ENCODE results near the gene LCN12.

LCN12 gene

DNA sequence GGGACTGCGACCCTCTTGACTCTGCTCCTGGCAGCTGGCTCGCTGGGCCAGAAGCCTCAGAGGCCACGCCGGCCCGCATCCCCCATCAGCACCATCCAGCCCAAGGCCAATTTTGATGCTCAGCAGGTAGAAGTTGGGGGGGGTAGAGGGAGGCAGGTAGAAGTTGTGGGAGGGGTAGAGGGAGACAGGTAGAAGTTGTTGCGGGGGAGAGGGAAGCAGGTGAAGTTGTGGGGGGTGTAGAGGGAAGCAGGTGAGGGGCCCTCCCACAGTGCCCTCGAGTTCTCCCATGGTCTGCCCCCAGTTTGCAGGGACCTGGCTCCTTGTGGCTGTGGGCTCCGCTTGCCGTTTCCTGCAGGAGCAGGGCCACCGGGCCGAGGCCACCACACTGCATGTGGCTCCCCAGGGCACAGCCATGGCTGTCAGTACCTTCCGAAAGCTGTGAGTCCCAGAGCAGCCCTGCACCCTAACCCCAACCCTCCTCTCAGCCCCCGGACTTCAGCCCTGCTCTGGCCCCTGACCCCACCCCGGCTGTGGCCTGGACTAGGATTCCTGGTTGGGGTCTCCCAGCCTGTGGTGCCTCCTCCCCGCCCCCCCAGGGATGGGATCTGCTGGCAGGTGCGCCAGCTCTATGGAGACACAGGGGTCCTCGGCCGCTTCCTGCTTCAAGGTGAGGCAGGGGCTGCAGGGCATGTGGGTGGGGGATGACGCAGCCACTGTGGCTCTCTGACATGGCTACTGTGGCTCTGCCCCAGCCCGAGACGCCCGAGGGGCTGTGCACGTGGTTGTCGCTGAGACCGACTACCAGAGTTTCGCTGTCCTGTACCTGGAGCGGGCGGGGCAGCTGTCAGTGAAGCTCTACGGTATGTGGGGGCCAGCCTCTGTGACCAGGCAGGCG is 6.5 kb upstream of the LCN12 start:
- no peak for DNase-seq

DNA sequence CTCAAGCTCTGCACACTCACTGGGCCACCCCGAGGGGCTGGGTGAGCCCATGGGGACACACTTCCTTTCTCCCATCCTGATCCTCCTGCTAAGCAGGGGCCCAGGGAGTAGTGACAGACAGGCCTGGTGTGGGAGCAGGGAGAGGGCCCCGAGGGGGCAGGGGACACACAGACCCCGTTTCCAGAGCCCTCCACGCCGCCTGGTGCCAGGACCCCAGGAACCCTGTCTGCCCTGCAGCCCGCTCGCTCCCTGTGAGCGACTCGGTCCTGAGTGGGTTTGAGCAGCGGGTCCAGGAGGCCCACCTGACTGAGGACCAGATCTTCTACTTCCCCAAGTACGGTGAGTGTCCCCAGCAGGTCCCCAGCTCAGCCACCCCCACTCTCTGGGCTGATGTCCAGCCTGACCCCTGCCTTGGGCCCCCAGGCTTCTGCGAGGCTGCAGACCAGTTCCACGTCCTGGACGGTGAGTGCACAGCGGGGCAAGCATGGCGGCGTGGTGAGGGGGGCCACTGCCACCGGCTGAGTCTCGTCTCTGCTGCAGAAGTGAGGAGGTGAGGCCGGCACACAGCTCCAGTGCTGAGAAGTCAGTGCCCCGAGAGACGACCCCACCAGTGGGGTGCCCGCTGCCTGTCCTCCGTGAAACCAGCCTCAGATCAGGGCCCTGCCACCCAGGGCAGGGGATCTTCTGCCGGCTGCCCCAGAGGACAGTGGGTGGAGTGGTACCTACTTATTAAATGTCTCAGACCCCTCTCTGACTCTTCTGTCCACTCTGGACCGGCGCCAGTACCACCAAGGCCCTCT is 5.6 kb upstream of the LCN12 start:
- no peak for DNase-seq

DNA sequence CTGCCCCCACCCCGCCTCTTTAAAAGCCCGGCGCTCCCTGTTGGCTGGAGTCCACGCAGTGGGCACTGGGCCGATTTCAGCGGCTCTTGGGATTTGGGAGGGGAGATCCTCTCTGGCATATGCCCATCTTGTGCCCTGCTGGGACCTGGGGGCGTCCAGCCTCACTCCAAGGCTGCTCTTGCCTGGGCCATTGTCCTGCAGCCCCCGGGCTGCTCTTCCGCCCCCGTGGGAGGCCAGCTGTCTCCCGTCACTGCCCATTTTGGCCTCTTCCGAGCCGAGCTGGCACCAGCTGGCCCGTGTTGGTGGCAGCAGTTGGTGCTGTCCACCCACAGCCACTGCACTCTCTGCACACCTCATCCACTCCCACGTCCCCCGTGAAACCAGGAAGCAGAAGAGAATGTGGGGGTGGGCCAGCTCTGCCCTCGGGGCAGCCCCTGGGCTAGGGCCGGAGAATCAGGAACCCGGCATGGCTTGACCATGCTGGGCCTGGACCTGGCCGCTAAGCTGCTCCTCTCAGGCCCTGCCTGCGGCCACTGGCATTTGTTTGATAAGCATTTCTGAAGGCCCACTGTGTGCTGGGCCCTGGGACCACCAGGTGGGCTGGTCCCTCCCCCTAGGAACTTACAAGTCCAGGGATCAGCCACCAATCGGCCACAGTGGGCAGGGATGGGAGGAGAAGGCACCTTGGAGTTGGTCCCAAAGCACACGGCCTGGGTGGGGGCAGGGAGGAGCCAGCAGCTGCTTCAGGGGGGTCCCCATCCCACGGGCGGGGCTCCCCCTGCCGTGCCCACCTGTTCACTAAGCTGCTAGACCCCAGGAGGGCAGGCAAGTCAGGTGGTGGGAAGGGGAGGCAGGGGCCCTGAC is 4.8 kb upstream of the LCN12 start:
- DNase-seq, result no peak

DNA sequence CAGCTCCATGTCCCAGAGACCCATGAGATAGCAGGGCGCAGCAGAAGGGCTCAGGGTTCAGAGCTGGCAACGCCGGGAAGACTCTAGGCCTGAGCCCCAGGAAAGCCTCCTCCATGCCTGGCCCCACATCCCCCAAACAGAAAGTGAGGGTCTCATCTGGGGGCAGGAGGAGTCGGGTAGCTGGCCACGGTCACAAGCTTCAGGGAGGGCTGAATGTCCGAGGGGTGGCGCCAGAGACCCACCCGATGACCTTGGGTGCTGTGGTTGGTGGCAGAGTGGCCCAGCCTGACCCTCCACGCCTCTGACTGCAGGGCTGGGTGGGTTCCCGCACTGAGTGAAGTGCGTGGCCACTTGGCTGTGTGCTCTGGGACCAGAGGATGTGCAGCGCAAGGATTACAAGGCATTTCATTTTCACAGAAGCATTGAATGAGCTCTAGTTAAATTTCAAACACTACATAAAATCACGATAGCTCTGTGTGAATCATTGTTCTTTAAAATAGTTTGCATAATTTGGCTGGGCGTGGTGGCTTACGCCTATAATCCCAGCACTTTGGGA is 4.0 kb upstream of the LCN12 start:
- no peak for DNase-seq

DNA sequence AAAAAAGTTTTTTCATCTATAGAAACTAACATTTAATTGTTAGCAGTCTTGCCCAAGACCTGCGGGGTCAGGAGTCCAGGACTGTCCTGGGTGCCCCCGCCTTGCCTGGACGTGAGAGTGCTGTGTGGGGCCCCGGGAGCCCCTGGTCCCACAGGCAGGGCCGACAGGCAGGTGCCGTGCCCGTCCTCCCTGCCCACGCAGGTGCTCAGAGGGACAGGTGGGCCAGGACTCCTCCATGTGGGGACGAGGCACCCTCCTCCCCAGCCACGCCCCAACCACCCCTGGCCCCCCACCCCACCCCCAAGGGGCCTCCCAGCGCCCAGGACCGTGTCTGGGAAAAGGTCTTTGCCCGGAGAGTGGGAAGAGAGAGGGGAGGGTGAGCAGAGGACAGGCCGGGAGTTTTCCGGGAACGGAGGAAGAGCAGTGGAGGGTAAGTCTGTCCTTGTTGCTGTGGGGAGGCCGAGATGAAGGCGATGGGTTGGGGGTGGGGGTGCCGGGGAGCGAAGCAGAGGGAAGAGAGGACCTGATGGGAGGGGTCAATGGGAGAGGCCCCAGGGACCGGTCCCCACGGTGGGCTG is 2.7 kb upstream of the LCN12 start:
- no peak for DNase-seq

DNA sequence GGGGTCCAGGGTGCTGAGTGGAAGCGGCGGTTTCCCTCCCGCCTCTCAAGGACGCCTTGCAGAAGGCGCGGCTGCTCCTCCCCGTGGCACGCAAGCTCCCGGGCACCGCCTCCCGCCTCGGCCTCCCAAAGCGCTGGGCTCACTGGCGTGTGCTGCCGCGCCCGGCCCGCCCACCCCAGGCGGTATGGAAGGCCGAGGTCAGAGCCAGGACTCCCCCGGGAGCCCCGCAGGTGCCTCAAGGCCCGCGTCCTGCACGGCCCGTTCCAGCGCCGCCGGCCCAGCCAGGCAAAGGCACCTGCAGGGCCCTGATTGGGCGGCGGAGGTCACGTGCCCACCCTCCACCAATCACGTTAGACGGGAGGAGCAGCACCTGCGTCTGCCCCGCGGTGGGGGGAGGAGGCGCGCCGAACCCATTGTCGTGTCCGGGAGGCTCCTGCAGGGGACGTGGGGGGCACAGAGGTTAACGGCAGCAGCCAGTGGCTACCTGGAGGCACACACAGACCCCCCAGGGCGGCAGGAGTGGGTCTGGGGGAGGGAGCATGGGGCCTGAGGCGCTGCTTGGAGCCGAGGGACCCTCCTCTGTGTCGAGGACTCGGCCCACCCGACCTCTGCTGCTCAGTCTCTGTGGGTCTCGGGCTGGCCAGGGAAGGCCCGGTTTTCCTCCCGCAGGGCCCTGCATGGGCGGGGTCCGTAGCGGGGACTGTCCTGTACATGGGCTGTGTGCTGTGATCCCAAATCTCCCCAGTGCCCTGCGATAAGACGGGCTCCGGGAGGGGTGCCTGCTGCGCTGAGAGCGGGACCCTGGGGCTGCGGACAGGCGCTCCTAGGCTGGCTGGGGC is 2.0 kb upstream of the LCN12 start:
- peak; percentile 95 for DNase-seq

DNA sequence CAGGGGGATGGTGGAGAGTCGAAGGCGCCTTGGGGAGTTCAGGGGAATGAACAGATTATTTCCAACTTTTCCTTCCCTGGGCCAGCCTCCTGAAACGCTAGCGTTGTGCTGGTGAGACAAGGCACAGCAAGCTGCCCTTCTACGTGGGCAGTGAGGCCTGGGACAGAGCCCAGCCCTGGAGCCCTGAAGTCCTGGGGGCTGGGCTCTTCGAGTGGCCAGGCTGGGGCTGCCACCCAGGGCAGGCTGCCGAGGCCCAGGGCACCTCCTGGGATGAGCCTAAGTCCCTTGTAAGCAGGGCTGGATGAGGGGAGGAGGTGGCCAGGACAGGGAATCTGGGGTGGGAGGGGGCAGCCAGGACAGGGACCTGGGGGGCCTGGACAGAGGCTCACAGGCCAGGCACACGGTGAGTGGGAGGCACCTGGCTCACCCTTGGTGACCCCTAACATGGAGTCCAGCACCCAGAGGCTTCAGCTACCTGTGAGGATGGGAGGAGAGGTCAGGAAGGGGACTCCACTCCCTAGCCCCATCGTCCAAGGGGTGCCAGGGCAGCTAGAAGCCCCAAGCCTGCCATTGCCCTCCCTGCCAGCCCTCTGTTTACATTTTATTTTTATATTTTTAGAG is 1.3 kb upstream of the LCN12 start:
- DNase-seq, result no peak

DNA sequence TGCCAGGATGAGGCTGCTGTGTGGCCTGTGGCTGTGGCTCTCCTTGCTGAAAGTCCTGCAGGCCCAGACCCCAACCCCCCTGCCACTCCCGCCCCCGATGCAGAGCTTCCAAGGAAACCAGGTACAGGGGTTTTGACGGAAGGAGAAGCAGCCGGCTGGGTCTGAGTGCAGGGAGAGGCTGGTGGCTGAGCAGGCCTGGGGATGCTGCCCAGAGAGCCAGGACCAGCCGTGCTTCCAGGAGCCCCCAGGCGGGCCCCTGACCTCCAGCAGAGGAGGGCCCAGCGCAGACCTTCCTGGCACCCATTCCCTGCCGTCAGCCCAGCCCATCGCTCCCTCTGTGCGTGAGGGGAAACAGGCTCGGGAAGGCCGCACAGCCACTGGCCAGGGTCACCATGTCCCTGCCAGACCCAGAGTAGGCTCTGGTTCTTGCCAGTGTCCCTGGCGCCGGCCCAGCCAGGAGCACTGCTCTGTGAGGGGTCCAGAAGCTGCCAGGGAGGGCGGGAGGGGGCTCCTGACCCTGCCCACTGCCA is 313 bp downstream of the LCN12 start:
- no peak for DNase-seq

DNA sequence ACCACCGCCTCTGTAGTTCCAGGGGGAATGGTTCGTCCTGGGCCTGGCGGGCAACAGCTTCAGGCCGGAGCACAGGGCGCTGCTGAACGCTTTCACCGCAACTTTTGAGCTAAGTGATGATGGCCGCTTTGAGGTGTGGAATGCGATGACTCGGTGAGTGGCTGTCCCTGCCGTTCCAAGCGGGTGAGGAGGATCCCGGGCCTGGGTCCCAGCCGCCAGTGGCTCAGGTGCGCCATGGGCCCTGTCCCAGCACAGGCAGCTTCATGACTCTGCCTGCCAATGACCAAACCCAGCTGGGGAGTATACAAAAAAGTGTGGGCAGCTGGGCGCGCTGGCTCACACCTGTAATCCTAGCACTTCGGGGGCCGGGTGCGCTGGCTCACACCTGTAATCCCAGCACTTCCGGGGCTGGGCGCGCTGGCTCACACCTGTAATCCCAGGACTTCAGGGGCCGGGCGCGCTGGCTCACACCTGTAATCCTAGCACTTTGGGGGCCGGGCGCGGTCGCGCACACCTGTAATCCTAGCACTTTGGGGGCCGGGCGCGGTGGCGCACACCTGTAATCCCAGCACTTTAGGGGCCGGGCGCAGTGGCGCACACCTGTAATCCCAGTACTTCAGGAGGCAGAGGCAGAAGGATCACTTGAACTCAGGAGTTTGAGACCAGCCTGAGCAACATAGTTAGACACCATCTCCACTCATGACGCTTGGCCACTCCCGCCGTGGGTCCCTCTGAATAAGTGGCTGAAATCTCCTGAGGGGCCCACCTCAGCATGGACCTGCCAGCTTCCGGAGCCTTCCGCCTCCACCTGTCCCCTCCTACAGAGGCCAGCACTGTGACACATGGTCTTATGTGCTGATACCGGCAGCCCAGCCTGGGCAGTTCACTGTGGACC is 1.1 kb downstream of the LCN12 start:
- DNase-seq, result no peak

DNA sequence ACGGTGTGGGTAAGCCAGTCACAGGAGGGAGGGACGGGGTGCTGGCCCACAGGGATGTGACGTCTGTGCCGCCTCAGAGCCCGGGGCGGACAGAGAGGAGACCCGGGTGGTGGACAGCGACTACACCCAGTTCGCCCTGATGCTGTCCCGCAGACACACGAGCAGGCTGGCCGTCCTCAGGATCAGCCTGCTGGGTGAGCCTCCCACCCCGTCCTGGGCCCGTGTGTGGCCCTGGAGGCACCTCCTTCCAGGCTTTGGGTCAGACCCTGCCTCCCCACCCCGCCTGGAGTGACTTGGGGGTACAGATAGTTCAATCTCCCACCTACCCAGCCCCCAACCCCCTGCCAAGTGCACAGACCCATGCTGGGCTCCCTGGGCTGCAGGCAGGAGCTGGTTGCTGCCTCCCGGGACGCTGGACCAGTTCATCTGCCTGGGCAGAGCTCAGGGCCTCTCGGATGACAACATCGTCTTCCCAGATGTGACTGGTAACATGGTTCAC is 1.7 kb downstream of the LCN12 start:
- no peak for DNase-seq

DNA sequence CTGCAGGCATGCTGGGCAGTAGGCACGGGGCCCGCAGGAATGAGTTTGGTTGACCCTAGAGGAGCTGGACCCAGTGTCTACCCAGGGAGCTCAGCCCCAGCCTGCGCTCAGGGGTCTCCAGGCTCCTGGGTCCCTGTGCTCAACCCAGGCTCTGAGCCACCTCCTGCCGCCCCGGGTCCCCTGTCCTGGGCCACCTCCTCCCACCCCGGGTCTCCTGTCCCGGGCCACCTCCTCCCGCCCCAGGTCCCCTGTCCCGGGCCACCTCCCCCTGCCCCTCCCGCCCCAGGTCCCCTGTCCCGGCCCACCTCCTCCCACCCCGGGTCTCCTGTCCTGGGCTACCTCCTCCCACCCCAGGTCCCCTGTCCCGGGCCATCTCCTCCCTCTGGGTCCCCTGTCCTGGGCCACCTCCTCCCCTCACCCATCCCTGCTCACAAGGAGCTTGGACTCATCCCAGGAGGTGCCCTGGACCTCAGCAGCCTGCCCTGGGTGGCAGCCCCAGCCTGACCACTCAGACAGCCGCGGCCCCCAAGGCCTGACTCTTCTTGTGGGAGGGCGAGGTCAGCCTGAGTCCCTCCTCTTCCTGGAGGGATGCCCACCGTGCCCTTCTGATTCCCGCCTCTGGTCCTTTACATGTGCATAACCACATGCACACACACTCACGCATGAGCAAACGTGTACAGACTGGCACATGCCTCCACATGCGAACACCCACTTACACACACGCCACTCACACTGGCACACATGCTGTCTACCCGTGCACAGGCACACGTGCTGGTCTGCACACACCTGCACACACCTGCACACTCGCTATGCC is 2.4 kb downstream of the LCN12 start:
- no peak for DNase-seq

DNA sequence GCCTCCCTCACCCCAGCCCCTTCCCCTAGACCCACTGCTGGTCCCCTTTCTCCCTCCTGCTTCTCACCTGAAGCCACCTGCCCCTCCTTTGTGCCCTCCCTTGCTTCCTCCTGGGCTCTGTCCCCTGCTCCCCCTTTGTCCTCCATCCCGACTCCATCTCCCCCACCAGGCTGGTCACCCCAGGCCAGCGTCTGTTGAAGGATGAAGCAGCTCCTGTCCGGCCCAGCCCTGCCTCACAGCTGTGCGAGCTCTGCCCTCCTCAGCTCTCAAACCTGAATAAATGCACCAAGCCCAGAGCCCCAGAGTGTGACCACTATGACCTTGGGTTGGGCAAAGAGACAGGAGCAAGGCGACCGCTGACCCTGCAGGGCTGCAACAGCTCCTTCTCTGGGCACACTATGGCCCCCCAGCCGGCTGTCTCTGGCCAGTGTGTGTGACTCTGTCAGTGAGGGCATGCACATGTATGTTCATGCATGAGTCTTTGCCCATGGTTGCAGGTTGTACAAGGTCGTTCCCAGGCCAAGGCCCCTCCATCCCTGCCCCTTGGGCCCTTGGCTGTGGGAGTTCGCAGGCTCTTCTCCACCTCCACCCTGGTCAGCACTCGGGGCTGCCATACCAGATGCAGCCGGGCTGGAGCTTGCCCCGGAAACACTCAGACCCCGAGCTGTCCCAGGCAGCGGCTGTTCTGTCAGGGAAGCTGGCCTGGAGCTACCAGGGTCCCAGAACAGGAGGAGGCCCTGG is 3.3 kb downstream of the LCN12 start:
- no peak for DNase-seq

DNA sequence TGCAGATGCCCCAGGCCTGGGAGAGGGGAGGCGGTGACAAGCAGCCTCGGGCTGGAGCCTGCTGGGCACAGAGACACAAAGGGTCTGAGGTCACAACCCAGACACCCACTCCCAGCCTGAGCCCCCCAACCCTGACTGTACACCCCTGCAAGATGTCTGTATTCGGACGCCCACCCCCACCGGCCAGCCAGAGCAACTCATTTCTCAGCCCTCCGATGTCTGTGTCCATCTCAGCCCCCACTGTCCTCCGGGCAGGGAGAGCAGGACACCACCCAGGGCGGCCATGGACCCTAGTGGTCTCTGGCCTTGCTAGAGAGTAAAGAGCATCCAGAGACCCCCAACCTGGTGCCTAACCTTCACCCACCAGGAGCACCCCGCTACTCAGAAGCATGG is 3.9 kb downstream of the LCN12 start:
- no peak for DNase-seq

DNA sequence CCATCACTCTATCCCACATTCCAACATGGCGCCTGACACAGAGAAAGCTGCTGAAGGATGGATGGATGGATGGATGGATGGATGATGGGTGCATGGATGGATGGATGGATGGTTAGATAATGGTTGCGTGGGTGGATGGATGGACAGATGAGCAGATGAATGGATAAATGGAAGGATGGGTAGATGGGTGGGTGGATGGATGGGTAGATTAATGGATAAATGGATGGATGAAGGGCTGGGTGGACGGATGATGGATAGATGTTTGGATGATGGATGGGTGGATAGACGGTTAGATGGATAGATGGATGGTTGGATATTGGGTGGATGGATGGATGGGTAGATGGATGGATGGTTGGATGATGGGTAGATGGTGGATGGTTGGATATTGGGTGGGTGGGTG is 4.5 kb downstream of the LCN12 start:
- DNase-seq, result no peak

DNA sequence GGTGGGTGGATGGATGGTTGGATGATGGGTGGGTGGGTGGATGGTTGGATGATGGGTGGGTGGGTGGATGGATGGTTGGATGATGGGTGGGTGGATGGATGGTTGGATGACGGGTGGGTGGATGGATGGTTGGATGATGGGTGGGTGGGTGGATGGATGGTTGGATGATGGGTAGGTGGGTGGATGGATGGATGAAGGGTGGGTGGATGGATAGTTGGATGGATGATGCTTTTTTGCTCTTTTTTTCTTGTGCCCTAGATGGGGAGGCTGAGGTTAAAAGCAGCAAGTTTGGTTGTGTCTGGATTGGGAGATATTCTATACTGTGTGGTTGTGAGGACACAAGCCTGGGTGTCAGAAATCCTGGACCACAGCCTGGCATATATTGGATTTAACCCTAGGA is 5.4 kb downstream of the LCN12 start:
- DNase-seq, result no peak

DNA sequence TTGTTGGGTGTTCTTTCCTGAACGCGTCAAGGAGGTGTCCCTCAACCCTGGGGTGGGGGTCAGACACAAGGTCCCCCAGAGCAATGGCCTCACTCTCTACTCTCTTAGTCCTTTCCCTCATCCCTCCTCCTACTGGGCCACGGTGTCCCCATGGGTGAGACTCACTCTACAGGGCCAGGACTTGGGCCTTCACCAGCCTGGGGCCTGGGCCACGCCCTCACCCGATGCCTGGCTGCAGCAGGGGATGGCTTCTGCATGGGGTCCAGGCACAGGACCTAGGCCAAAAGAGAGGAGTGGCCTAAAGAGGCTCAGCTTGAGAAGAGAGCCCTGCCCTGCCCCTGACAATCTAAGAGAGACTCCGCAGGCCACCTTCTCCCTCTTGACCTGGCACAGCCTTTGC is 5.8 kb downstream of the LCN12 start:
- no peak for DNase-seq

DNA sequence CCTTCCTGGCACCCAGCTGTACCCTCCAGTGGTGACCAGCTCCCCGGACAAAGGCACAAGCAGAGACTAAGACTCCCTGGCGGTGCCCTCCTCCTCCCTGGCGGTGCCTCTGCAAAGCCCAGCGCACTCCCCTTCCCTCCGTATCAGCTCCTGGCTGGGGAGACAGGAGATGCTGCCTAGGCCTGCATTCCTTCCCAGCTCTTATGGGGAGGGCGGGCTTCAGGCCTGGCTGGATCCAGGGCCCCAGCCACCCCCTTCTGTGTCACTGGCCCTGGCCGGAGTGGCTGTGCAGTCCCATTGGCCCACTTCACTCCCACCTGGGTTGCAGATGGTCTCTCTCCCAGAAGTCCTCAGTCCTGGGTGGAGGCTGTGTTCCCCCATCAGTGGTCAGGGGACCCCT is 6.4 kb downstream of the LCN12 start:
- DNase-seq, result no peak
